ENCODE results near the gene COQ9. TPM values are rescaled to one million over a fixed set of nuclear protein-coding genes. Genes with fewer than 3 reads are reported as not detected.
"Not testable (repeated sequence)": the region's sequence is repeated elsewhere in the genome, so short reads cannot be mapped to it uniquely, and the experiment has no call there.

The COQ9 gene
- total RNA-seq, 2 experiments from 2014 or later: 7.0 to 7.6 TPM

GRCh38 chr16:57497121-57497520 is 49.8 kb downstream of the COQ9 start:
- H3K4me1 Mint-ChIP-seq (ENCODE audit: low read depth): peaks cover 10% of the 10 kb centered on the region
- DNase-seq (no peak), ATAC-seq (ENCODE audit: poor library complexity) (no peak)
- Histone ChIP-seq H3K4me1 (ENCODE audit: insufficient read depth, low read length) (peaks cover 21% of the 10 kb centered on the region), H3K27me3 (ENCODE audit: control insufficient read depth in 1 of 2, insufficient read depth in 2 of 2, low read length in 2 of 2) (no peaks in the 10 kb centered on the region), H3K9me3 (ENCODE audit: control insufficient read depth in 1 of 2, insufficient read depth in 1 of 2, low read length in 2 of 2) (no peaks in the 10 kb centered on the region), H3K36me3 (ENCODE audit: insufficient read depth, low read length) (no peaks in the 10 kb centered on the region), H3K4me3 (ENCODE audit: low read length) (no peak overlapping the region), H3K27ac (ENCODE audit: low read depth in 1 of 2, low read length in 2 of 2) (no peak overlapping the region)
- CTCF ChIA-PET: no interaction called here
- no peak overlapping the region for H3K4me3 Mint-ChIP-seq
- no peaks in the 10 kb centered on the region for H3K36me3 Mint-ChIP-seq (ENCODE audit: low read depth)
- POLR2A ChIA-PET: no interaction called here
- H3K27me3 Mint-ChIP-seq: no peaks in the 10 kb centered on the region
- TF ChIP-seq CTCF (IDR thresholded peaks at IDR 0.05): no peak
- intact Hi-C loops (cut with DNase I, micrococcal nuclease): no loop called here
- H3K9me3 Mint-ChIP-seq: no peaks in the 10 kb centered on the region
- H3K27ac Mint-ChIP-seq: no peak overlapping the region

- Mint-ChIP-seq H3K36me3 (ENCODE audit: low read depth) (no peaks in the 10 kb centered on the region), H3K27me3 (no peaks in the 10 kb centered on the region), H3K27ac (no peak overlapping the region), H3K4me3 (no peak overlapping the region), H3K4me1 (ENCODE audit: low read depth) (peaks cover 10% of the 10 kb centered on the region), H3K9me3 (no peaks in the 10 kb centered on the region)
- H3K9me3 ChIP-seq (ENCODE audit: control insufficient read depth in 1 of 2, insufficient read depth in 1 of 2, low read length in 2 of 2): no peaks in the 10 kb centered on the region
- no peak overlapping the region for H3K27ac ChIP-seq (ENCODE audit: low read depth in 1 of 2, low read length in 2 of 2)
- DNase-seq (no peak), ATAC-seq (ENCODE audit: poor library complexity) (no peak)
- H3K27me3 ChIP-seq (ENCODE audit: control insufficient read depth in 1 of 2, insufficient read depth in 2 of 2, low read length in 2 of 2): no peaks in the 10 kb centered on the region
- H3K4me1 ChIP-seq (ENCODE audit: insufficient read depth, low read length): peaks cover 21% of the 10 kb centered on the region
- ChIA-PET POLR2A (no interaction called here), CTCF (no interaction called here)
- no peaks in the 10 kb centered on the region for H3K36me3 ChIP-seq (ENCODE audit: insufficient read depth, low read length)
- no peak for TF ChIP-seq CTCF (IDR thresholded peaks at IDR 0.05)
- intact Hi-C loops (cut with DNase I, micrococcal nuclease): no loop called here
- no peak overlapping the region for H3K4me3 ChIP-seq (ENCODE audit: low read length)
Measured at GRCh38 chr16:57498031-57498430, 50.8 kb downstream of the COQ9 start.

GRCh38 chr16:57499941-57500340 is 52.7 kb downstream of the COQ9 start:
- intact Hi-C loops (cut with DNase I, micrococcal nuclease); H3K9me3 ChIP-seq (ENCODE audit: control insufficient read depth in 1 of 2, insufficient read depth in 1 of 2, low read length in 2 of 2); POLR2A ChIA-PET; H3K4me3 Mint-ChIP-seq; H3K27me3 Mint-ChIP-seq; ATAC-seq (ENCODE audit: poor library complexity); H3K9me3 Mint-ChIP-seq; H3K36me3 Mint-ChIP-seq (ENCODE audit: low read depth); H3K4me3 ChIP-seq (ENCODE audit: low read length); H3K27ac Mint-ChIP-seq; DNase-seq; H3K36me3 ChIP-seq (ENCODE audit: insufficient read depth, low read length); H3K27ac ChIP-seq (ENCODE audit: low read depth in 1 of 2, low read length in 2 of 2); H3K27me3 ChIP-seq (ENCODE audit: control insufficient read depth in 1 of 2, insufficient read depth in 2 of 2, low read length in 2 of 2): not testable (repeated sequence)
- H3K4me1 ChIP-seq (ENCODE audit: insufficient read depth, low read length): peaks cover 21% of the 10 kb centered on the region
- CTCF ChIA-PET: interaction anchor here (1.5 kb wide), 1 partner anchor 20 kb away, joined by 5 read pairs; no protein-coding TSS in a partner anchor
- H3K4me1 Mint-ChIP-seq (ENCODE audit: low read depth): peaks cover 10% of the 10 kb centered on the region

GRCh38 chr16:57500578-57501111 is 53.4 kb downstream of the COQ9 start:
- ATAC-seq (ENCODE audit: poor library complexity) (peak; percentile 14), DNase-seq (peak in 3 of 14 experiments; percentile 14 to 19 (median 18))
- Mint-ChIP-seq H3K36me3 (ENCODE audit: low read depth) (no peaks in the 10 kb centered on the region), H3K4me1 (ENCODE audit: low read depth) (peaks cover 10% of the 10 kb centered on the region), H3K4me3 (no peak overlapping the region), H3K9me3 (no peaks in the 10 kb centered on the region), H3K27ac (no peak overlapping the region), H3K27me3 (no peaks in the 10 kb centered on the region)
- intact Hi-C loops (cut with DNase I, micrococcal nuclease): no loop called here
- Histone ChIP-seq H3K36me3 (ENCODE audit: insufficient read depth, low read length) (no peaks in the 10 kb centered on the region), H3K27ac (ENCODE audit: low read depth in 1 of 2, low read length in 2 of 2) (no peak overlapping the region), H3K4me3 (ENCODE audit: low read length) (no peak overlapping the region), H3K9me3 (ENCODE audit: control insufficient read depth in 1 of 2, insufficient read depth in 1 of 2, low read length in 2 of 2) (no peaks in the 10 kb centered on the region), H3K27me3 (ENCODE audit: control insufficient read depth in 1 of 2, insufficient read depth in 2 of 2, low read length in 2 of 2) (no peaks in the 10 kb centered on the region), H3K4me1 (ENCODE audit: insufficient read depth, low read length) (peaks cover 21% of the 10 kb centered on the region)
- POLR2A ChIA-PET: interaction anchor here (0.8 to 1.2 kb wide), 2 partner anchors 13 to 15 kb away, joined by 3 read pairs; no protein-coding TSS in a partner anchor
- CTCF ChIA-PET: interaction anchor here (0.7 to 1.5 kb wide), 2 partner anchors 19 to 203 kb away, joined by 5 read pairs; no protein-coding TSS in a partner anchor
- no peak for TF ChIP-seq CTCF (IDR thresholded peaks at IDR 0.05)
